ENCODE data around the gene NUMB. TPM values are rescaled to one million over a fixed set of nuclear protein-coding genes. Genes with fewer than 3 reads are reported as not detected.

NUMB gene
- total and polyA plus RNA-seq, 2 of the 4 experiments (the other 2 are of a cell fraction), result 45.9 to 114 TPM

- no peak overlapping the region for H3K4ac ChIP-seq (ENCODE audit: low read depth, low read length)
- TF ChIP-seq BHLHE40 (IDR thresholded peaks at IDR 0.05; ENCODE audit: low read depth, low read length) (no peak), RAD21 (IDR thresholded peaks at IDR 0.05; ENCODE audit: low read length) (no peak), USF2 (IDR thresholded peaks at IDR 0.05; ENCODE audit: low read depth, low read length) (no peak), NFE2L2 (IDR thresholded peaks at IDR 0.05; ENCODE audit: low read depth, low read length) (no peak), RCOR1 (IDR thresholded peaks at IDR 0.05; ENCODE audit: insufficient replicate concordance, low read length) (no peak), CHD1 (IDR thresholded peaks at IDR 0.05; ENCODE audit: low read depth, low read length) (no peak), MXI1 (IDR thresholded peaks at IDR 0.05; ENCODE audit: borderline replicate concordance, low read depth, low read length) (no peak), POLR2A (IDR thresholded peaks at IDR 0.05; ENCODE audit: low read depth, low read length) (no peak), ELK1 (IDR thresholded peaks at IDR 0.05; ENCODE audit: borderline replicate concordance, low read depth, low read length) (no peak), MAFK (IDR thresholded peaks at IDR 0.05; ENCODE audit: low read depth, low read length) (no peak), FOS (IDR thresholded peaks at IDR 0.05; ENCODE audit: low read depth, low read length) (no peak), RFX5 (IDR thresholded peaks at IDR 0.05; ENCODE audit: low read depth, low read length) (no peak), MAZ (IDR thresholded peaks at IDR 0.05; ENCODE audit: borderline replicate concordance, low read depth, low read length) (no peak), SMC3 (IDR thresholded peaks at IDR 0.05; ENCODE audit: low read depth, low read length) (no peak), CEBPB (IDR thresholded peaks at IDR 0.05; ENCODE audit: low read depth, low read length) (no peak), CTCF (conservative IDR thresholded peaks at IDR 0.05; ENCODE audit: low read depth, low read length) (no peak)
- no peaks in the 10 kb centered on the region for H3K9me3 ChIP-seq (ENCODE audit: control insufficient read depth, insufficient read depth, low read length)
- no peak overlapping the region for H2AFZ ChIP-seq (replicated peaks; ENCODE audit: low read length, poor library complexity)
- no peaks in the 10 kb centered on the region for H3K79me1 ChIP-seq (ENCODE audit: low read depth in 1 of 2, low read length in 2 of 2)
- H3K4me1 ChIP-seq (ENCODE audit: control insufficient read depth, insufficient read depth, low read length), result no peaks in the 10 kb centered on the region
- H3K27ac ChIP-seq (ENCODE audit: insufficient read depth, low read length), result no peak overlapping the region
- no peak overlapping the region for H3K56ac ChIP-seq (ENCODE audit: extremely low read depth, insufficient read depth, low read length)
- no peak overlapping the region for H2AK5ac ChIP-seq (ENCODE audit: low read depth, low read length)
- H4K20me1 ChIP-seq (ENCODE audit: insufficient read depth, low read length), result no peaks in the 10 kb centered on the region
- in situ Hi-C loops (cut with MboI; ENCODE audit: low sequenced_read_pairs), result no loop called here
- H3K4me3 ChIP-seq (ENCODE audit: insufficient read depth, low read depth, low read length), result no peak overlapping the region
- H4K5ac ChIP-seq (ENCODE audit: low read depth, low read length), result no peak overlapping the region
- no peak overlapping the region for H3K4me2 ChIP-seq (ENCODE audit: low read depth, low read length)
- H4K91ac ChIP-seq (ENCODE audit: insufficient read depth, low read depth, low read length), result no peak overlapping the region
- no TSS peak for BruUV-seq (replicated peaks)
- no peak overlapping the region for H3K18ac ChIP-seq (ENCODE audit: low read depth, low read length)
- POLR2A ChIA-PET (ENCODE audit: unreplicated experiment), result no interaction called here
- no peak overlapping the region for H3K14ac ChIP-seq (replicated peaks; ENCODE audit: low read depth, low read length)
- H3K36me3 ChIP-seq (ENCODE audit: control insufficient read depth, insufficient read depth, low read length), result no peaks in the 10 kb centered on the region
- no peak overlapping the region for H3K9ac ChIP-seq (ENCODE audit: low read depth, low read length)
- ATAC-seq (ENCODE audit: low read depth) (no peak), DNase-seq (no peak)
- no peak overlapping the region for H4K8ac ChIP-seq (ENCODE audit: low read depth in 2 of 2, low read length in 2 of 2)
- H2AK9ac ChIP-seq (replicated peaks; ENCODE audit: low read depth, low read length, poor library complexity), result no peak overlapping the region
- no peak overlapping the region for H2BK120ac ChIP-seq (ENCODE audit: low read depth, low read length)
- no peaks in the 10 kb centered on the region for H3K27me3 ChIP-seq (ENCODE audit: control insufficient read depth, insufficient read depth, low read length)
- dilution Hi-C loops (cut with HindIII; ENCODE audit: low sequenced_read_pairs, unreplicated experiment), result no loop called here
- WGBS, 2 experiments (ENCODE audit: extremely low coverage in 2 of 2, insufficient read length in 1 of 2), result 90% methylated on average over 2 of the region's 30 CpGs; no CpG with 5 or more reads in 1 of the 2 experiments
- 0 out of 2 replicates have a peak, but pooled peaks cover 3% of the 10 kb centered on the region for H3K9me1 ChIP-seq (ENCODE audit: insufficient read depth, low read length)
- H3K23ac ChIP-seq (ENCODE audit: low read depth, low read length), result no peak overlapping the region
- intact Hi-C loops (cut with micrococcal nuclease), result no loop called here
- no peak overlapping the region for H2BK15ac ChIP-seq (ENCODE audit: low read depth, low read length)
- CTCF ChIA-PET, result no interaction called here
- no peak overlapping the region for H2BK5ac ChIP-seq (ENCODE audit: low read depth, low read length, poor library complexity, severe bottlenecking)
- no peak overlapping the region for H2BK20ac ChIP-seq (ENCODE audit: low read depth, low read length)
Measured at GRCh38 chr14:73251516-73252215, 206.7 kb downstream of the NUMB start.

Measured in IMR-90 (cell line).